Measurements from ENCODE around the gene PDCD1LG2.
"Not testable (repeated sequence)": the region's sequence is repeated elsewhere in the genome, so short reads cannot be mapped to it uniquely, and the experiment has no call there.

PDCD1LG2 gene

DNA sequence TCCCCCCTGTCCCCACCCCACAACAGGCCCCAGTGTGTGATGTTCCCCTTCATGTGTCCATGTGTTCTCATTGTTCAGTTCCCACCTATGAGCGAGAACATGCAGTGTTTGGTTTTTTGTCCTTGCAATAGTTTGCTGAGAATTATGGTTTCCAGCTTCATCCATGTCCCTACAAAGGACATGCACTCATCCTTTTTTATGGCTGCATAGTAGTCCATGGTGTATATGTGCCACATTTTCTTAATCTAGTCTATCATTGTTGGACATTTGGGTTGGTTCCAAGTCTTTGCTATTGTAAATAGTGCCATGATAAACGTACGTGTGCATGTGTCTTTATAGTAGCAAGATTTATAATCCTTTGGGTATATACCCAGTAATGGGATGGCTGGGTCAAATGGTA is 15.6 kb upstream of the PDCD1LG2 start:
- not testable (repeated sequence) for DNase-seq

- peak; percentile 56 for DNase-seq
Measured at GRCh38 chr9:5499157-5499556, 11.2 kb upstream of the PDCD1LG2 start.

DNA sequence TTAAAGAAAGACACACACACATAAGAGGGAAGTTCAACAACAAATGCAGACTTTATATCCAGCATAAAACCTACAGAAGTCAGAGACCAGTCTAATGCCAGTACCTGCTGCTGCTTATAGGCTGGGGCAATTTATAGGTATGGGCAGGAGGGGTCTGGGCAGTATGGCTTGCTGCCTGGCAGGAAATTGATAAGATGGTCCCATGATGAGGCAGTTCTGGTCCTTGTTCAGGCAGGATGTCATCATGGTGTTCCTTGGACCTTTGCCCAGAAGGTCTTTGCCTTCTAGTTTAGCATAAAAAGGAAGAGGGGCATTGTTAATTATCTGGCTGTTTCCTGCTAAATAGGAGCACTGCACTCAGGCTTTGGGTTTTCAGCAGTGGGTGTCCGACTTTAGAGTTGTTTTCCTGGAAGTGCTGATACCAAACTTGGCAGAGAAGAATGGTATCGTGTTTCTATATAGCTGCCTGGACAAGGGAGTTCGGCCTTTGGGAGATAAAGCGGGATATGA is 10.4 kb upstream of the PDCD1LG2 start:
- DNase-seq: peak; percentile 99

GRCh38 chr9:5500441-5501235 is 9.7 kb upstream of the PDCD1LG2 start:
- DNase-seq: peak; percentile 98

DNA sequence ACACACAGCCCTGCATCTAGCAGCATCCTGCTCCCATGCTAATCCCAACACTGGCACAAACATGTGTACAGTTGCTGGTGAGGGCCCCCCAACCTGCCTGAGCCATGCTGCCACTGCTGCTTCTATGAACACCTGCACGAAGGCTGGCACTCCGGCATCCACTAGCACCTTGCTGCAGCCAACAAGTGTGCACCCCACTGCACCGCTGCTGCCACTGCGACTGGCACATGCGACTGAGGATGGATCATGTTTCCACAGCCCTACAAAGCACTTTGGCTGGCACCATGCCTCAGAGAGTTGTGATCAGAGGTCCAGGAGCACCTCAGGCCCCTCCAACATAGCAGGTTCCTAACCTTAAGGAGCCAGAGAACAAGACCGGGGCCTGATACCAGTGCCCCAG is 7.8 kb upstream of the PDCD1LG2 start:
- DNase-seq: no peak

DNA sequence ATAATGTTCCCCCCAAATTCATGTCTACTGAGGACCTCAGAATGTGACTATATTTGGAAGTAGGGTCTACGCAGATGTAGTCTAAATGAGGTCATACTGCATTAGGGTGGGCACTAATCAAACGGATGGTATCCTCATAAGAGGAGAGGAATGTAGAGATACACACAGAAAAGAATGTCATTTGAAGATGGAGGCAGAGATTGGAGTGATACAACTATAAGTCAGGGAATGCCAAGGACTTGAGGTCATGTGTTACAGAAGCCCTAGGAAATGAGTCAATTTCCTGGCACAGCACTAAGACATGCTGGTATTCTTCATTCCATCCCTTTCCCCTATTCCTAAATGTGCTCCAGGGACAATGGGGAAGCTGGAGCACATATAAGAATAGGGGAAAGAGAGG is 758 bp upstream of the PDCD1LG2 start:
- DNase-seq: no peak

DNA sequence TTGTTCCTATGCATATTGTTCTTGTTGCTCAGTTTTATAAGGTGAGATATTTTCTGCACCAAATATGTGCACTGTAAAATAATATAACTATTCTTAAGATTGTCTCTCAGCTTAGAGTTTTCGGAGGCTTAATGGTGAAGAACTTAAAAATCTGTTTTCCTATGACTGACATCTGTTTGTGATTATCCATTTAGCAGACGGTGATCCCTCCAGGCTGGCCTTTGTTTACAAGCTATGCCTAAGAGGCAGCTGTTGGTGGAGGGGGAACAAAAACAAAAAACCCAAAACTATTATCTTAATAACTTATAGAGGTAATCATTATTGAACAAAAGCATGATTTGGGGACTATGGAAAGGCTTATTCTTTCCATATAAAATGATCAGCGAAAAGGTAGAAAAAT is 658 bp downstream of the PDCD1LG2 start:
- DNase-seq: no peak

DNA sequence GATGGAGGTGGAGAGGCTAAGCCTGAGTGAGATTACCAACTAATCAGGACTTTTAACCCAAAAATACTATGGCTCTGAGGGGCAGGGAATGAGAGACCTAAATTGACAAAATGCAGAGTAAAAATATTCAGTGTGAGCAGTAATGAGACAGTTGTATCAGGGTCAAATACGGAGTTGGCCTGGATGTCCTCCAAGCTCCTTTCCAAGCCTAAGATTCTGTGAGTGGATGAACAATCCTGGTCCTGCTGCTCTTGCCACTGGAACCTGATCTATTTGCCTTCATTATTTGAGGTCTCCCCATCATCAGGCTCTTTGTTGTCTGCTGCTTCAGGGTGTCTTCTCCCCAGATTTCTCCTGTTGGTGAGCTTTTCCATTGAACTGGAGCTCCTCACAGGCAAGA is 1.1 kb downstream of the PDCD1LG2 start:
- no peak for DNase-seq

DNA sequence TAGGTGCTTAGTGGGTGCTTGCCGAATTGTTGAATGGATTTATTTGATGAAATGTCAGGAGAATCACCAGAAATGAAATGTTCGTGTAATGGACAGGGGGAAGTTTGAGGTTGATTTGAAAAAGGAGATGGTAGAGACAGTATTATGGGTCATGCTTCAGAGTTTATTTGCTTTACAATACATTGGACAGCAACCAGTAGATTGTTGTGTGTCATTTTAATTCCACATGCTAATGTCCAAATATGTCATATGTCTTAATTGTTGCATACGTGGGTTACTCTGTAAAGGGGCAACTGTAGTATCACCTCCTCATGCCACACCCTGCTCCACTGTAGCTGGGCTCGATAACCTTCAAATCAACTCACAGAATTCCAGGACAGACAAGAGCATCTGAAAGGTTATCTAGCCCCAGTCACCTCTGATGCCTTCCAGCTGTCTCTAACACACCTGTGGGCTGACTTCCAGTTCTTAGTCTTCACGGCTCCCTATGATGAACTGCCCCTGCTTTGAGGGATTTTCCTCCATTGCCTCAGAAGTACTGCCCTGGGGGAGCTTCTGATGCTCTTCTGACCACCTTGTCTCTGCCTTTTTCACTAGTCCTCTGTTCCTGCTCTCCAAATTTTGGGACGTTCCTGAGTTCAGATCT is 1.7 kb downstream of the PDCD1LG2 start:
- DNase-seq: no peak

- DNase-seq: no peak
Measured at GRCh38 chr9:5512658-5513452, 2.5 kb downstream of the PDCD1LG2 start.

- no peak for DNase-seq
Measured at GRCh38 chr9:5513966-5514616, 3.8 kb downstream of the PDCD1LG2 start.

GRCh38 chr9:5514617-5515260 is 4.4 kb downstream of the PDCD1LG2 start:
- no peak for DNase-seq

DNA sequence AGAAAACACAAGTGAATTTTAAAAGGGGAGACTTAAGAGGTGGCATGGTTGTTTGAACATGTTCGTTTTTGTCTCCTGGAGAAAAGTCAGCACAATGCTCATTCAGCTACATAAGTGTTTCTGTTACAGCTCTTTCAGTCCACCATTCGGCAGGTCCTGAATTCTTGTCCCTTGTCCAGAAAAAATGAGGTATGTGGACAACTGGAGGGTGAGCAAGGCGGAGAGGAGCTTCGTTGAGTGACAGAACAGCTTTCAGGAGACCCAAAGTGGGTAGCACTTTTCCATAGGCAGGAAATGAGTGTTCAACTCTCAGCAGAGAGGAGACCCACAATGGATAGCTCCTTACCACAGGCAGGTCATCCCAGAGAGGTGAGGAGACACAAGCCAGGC is 4.9 kb downstream of the PDCD1LG2 start:
- DNase-seq: no peak

GRCh38 chr9:5516453-5517220 is 6.3 kb downstream of the PDCD1LG2 start:
- DNase-seq: no peak

DNA sequence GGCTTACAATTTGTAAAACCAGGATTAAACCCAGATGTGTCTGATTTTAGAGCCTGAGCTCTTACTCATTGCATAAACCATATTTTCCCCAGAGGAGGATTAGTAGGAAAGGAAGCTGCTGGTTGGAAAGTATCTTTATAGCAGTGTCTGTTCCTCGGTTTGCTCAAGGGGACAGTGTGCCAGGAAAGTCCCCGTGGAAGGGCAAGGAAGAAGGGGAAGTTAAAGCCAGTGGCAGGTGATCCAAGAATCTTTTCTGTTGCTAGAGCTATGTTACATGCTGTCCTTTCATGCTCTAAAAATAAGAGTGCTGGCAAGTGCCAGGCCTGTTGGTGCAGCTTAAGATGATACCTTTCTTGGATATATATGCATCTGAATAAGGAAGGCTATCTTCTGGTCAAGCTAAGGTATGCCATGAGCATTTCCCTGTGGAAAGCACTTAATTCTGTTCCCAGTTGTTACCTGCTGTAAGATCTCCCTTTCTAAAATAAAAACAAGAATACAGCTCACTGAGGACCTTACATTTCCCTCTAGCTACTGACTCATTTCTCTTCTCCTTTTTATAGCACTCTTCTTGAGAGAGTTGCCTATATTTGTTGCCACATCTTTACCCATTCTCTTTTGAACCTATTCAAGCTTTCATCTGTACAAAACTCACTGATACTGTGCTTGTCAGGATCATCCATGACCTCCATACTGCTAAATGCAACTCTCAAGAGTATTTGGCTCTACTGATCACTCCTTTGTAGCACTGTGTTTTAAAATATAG is 8.0 kb downstream of the PDCD1LG2 start:
- DNase-seq: no peak

DNA sequence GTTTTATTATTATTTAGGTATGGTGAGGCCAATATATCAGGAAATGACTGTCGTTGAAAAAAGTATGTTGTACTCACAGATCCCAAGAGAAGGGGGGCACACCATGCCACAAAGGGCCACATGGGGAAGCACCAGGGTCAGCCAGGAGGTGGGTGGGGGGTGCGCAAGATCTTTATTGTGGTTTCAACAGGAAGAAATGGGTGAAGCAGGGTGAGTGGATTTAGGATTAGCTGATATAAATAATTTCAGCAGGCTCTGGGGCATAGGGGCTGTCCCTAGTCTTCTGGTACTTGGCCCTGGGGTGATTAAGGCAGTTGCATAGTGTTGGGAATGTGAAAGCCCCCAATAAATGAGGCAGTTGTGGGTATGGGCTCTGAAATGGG is 8.6 kb downstream of the PDCD1LG2 start:
- DNase-seq: no peak

DNA sequence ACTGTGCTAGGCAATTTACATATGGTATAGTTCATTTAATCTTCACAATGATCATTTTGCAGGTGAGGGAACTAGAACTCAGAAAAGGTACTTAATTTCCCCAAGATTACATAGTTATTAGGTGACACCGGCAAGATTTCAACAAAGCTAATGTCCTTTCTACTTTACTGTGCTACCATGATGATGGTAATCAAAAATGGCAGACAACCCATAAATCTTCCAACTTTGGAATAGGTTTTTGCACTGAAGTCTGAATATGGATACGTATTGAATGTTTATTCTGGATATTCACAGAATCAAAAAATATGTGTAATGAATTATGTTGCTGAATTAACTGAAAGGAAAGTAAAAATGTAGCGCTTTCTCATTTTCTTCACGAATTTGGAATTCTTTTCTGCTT is 13.8 kb downstream of the PDCD1LG2 start:
- no peak for DNase-seq

DNA sequence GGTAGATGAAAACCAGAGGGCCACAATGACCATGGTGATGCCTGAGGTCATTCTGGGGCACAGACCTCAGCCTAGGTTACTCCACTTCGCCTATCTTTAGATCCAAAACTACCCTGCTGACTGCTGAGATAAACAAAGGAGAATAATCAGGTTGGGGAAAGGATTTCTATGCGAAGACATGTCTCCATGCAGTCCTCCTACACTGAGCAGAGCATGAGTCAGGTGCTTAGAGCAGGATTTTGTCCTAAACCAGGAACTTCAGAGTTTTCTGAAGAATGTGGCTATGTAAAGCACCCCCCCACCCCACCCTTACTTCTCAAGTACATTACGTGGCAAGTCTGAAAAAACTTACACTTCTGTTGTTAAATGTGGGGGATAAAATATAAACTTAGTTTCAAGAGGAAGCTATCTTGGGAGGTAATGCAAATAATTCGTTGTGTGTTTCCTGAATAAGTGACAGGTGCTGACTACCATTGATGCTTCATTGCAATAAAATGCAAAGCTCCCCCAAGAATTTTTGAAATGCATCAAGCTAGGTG is 19.4 kb downstream of the PDCD1LG2 start:
- DNase-seq: peak; percentile 31

GRCh38 chr9:5531101-5531882 is 21.0 kb downstream of the PDCD1LG2 start:
- DNase-seq: no peak

- no peak for DNase-seq
Measured at GRCh38 chr9:5532306-5532705, 22.0 kb downstream of the PDCD1LG2 start.
